Fibroblast of skin of left quadriceps (primary cell): Measurements from ENCODE around the gene UTP20.
"Not testable (repeated sequence)": the region's sequence is repeated elsewhere in the genome, so short reads cannot be mapped to it uniquely, and the experiment has no call there.

Source experiments
- DNase-seq, 2 experiments: peaks; one replicate each; pipeline ENCODE4 v3.0.0-alpha.2; 2013; ENCODE audit warnings: low read depth in 2 of 2

UTP20 gene

GRCh38 chr12:101327051-101327450 lies 47.1 kb downstream of the UTP20 start:
- no peak for DNase-seq

GRCh38 chr12:101327546-101327945 lies 47.6 kb downstream of the UTP20 start:
- no peak for DNase-seq

GRCh38 chr12:101328917-101329316 lies 49.0 kb downstream of the UTP20 start:
- no peak for DNase-seq

GRCh38 chr12:101330631-101331030 lies 50.7 kb downstream of the UTP20 start:
- DNase-seq = no peak

- no peak for DNase-seq
Measured at GRCh38 chr12:101336437-101336836, 56.5 kb downstream of the UTP20 start.

GRCh38 chr12:101338087-101338486 lies 58.2 kb downstream of the UTP20 start:
- DNase-seq = no peak

- no peak for DNase-seq
Measured at GRCh38 chr12:101343893-101344292, 64.0 kb downstream of the UTP20 start.

GRCh38 chr12:101351682-101352081 lies 71.8 kb downstream of the UTP20 start:
- no peak for DNase-seq

GRCh38 chr12:101356794-101357193 lies 76.9 kb downstream of the UTP20 start:
- no peak for DNase-seq

GRCh38 chr12:101361455-101361854 lies 81.5 kb downstream of the UTP20 start:
- no peak for DNase-seq

GRCh38 chr12:101368016-101368415 lies 88.1 kb downstream of the UTP20 start:
- DNase-seq = no peak

GRCh38 chr12:101372431-101372830 lies 92.5 kb downstream of the UTP20 start:
- no peak for DNase-seq

- no peak for DNase-seq
Measured at GRCh38 chr12:101375573-101375972, 95.7 kb downstream of the UTP20 start.

- DNase-seq = no peak
Measured at GRCh38 chr12:101379149-101379548, 99.2 kb downstream of the UTP20 start.

- DNase-seq = not testable (repeated sequence)
Measured at GRCh38 chr12:101391181-101391580, 111.3 kb downstream of the UTP20 start.

GRCh38 chr12:101407049-101407435 lies 127.1 kb downstream of the UTP20 start:
- DNase-seq = no peak

GRCh38 chr12:101407436-101408345 lies 127.8 kb downstream of the UTP20 start, which contains the start of gene ARL1:
Gene ARL1, minus strand, starts transcription at chr12:101407772. Its CDS starts 127 bp downstream, at chr12:101407645.
- peak; percentile 78 to 80 for DNase-seq

GRCh38 chr12:101410169-101410568 lies 130.3 kb downstream of the UTP20 start:
- DNase-seq = not testable (repeated sequence)

- peak in 1 of 2 experiments; percentile 7 for DNase-seq
Measured at GRCh38 chr12:101414533-101415119, 134.7 kb downstream of the UTP20 start.

GRCh38 chr12:101415228-101415627 lies 135.3 kb downstream of the UTP20 start:
- no peak for DNase-seq

GRCh38 chr12:101422066-101422465 lies 142.2 kb downstream of the UTP20 start:
- DNase-seq = not testable (repeated sequence)

GRCh38 chr12:101424620-101425019 lies 144.7 kb downstream of the UTP20 start:
- no peak for DNase-seq

GRCh38 chr12:101430456-101430855 lies 150.6 kb downstream of the UTP20 start:
- no peak for DNase-seq
